Stimulated activated CD8-positive, alpha-beta memory T cell treated with anti-CD3 and anti-CD28 coated beads, Interleukin-12 subunit alpha, Interleukin-12 subunit beta, amount 100 ng/mL, for 24 hours (primary cell): ENCODE measurements around the gene IQGAP2.

ENCODE experiments used
- DNase-seq: peaks from one replicate; pipeline ENCODE4 v3.0.0-alpha.2; 2020; ENCODE audit errors: extremely low read depth

Gene IQGAP2

GRCh38 chr5:76451031-76451701, 48.1 kb downstream of the IQGAP2 start:
- no peak for DNase-seq

GRCh38 chr5:76455531-76456133, 52.5 kb downstream of the IQGAP2 start:
- no peak for DNase-seq

DNA sequence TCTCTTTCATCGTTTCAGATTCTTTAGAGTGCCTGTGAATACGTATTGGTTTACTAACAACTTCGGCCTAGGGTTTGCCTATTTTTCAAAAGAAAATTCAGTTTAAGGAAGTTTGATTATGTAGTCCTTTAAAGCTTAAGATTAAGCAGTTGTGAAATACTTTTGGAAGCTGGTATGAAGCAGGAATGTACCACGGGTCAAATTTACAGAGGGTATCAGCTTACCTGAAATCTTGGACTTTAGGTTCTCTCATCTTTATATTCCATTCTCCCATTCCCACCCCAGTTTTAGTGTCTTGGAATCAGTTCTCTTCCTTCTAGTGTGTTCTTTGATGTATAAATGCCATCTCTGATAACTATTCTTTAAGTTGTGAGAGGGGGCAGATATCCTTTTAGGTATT, 53.2 kb downstream of the IQGAP2 start:
- no peak for DNase-seq

GRCh38 chr5:76457674-76458485, 54.8 kb downstream of the IQGAP2 start:
- DNase-seq, result no peak

- DNase-seq, result no peak
These were observed 55.4 kb downstream of the IQGAP2 start for GRCh38 chr5:76458486-76458830.

- DNase-seq, result no peak
These were observed 57.0 kb downstream of the IQGAP2 start for GRCh38 chr5:76460104-76460503.

DNA sequence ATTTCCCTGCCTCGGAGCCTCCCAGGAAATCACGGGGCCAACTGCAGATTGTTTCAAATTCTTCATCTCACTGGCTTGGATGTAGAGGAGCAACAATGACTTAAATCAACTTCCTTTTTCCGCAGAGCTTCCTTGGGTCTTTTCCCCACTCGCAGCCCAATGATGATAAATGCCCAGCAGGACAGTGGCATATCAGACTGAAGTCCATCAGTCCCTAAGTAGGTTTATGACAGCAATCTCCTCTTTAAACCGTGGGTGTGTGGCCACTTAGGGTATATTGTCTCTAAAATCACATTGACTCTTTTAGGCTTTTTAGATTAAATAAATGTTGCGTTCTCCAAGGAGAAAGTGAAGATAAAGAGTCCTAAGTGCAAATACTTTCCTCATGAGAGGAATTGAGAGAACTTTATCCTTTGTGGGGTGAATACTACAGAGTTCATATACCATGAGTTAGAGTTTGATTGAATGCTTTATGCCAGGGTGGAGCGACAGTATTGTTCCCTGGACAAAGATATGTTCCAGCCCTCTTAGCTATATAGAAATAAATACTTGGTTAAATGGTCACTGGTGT, 59.1 kb downstream of the IQGAP2 start:
- no peak for DNase-seq

DNA sequence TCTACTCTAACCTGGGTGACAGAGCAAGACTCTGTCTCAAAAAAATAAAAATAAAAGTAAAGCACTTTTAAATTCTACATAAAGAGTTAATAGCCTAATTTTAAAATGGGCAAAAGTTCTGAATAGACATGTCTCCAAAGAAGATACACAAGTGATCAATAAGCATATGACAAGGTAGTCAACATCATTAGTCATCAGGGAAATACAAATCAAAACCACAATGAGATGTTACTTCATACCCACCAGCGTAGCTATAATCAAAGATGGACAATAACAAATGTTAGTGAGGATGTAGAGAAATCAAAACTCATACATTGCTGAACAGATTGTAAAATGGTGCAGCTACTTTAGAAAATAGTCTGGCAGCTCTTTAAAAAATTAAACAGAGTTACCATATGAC, 64.1 kb downstream of the IQGAP2 start:
- DNase-seq, result no peak

DNA sequence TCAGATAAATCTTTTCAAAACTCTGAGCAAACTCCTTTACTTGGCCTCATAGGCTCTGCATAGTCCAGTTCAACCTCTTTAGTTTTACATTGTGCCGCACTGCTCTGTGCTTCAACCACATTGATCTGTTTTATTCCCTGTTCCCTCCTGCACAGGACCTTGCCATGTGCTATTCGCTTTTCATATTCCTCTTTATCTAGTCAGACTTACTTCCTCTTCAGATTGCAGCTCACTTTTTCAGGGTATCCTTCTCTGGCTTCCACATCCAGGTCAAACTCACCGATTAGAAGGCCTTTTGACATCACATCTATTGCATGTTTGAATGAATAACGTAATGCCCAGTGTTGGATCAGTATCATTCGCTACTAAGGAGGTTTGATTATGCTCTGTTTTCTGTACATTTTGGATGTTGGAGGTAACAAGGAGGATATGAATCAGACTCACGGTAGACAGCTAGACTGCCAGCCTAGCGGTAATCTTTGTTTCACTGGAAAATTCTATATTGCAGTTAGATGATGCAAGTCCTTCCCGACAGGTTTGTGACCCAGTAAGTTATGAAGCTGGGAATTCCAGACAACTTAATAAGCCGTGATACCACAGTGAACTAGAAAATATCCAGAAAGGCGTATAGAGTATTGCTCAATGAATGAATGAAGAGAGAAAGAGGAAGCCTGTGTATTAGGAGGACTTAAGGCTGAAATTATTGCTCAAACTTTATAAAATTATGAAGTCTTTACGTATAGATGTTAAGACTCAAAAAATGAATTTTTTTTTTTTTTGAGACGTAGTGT, 65.7 kb downstream of the IQGAP2 start:
- DNase-seq, result no peak

DNA sequence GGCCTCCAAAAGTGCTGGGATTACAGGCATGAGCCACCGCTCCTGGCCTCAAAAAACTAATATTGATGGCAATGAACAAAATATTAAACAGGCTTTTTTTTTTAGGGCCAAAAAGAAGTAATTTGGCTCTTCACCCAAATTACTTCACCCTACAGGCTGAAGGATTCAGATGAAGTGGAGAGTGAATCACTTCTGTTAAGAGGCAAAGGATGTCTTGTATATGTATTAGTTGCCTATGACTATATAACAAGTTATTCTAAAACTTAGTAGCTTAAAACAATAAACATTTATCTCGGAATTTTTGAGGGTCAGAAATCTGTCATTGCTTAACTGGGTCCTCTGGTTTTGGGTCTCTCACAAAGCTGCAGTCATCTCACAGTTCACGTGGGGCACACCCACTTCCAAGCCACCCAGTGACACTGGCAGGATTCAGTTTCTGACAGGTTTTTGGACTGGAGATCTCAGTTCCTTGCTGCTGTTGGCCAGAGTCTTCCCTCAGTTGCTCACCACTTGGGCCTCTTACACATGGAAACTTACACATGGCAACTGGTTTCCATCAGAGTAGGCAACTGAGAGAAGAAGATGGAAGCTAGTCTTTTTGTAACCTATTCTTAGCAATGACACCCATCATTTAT, 66.7 kb downstream of the IQGAP2 start:
- no peak for DNase-seq

GRCh38 chr5:76470976-76471375, 67.9 kb downstream of the IQGAP2 start:
- DNase-seq, result no peak

DNA sequence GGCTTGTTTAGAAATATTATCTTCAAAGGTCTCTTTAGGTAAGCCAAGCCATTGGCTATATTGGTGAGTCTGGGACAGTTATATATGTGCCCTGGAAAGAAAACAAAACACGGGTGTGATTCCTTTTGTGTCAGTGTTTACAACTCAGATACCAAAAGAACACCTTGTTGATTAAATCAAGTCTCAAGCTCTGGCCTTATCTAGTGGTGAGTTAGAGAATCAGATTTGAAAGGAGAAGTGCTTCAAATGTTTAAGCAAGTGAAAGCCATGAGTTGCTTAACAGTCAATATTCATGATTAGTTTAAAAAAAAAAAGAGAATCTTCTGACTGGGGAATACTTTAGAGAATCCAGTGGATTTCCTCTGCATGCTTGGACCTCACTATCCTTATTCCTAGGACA, 68.3 kb downstream of the IQGAP2 start:
- no peak for DNase-seq

DNA sequence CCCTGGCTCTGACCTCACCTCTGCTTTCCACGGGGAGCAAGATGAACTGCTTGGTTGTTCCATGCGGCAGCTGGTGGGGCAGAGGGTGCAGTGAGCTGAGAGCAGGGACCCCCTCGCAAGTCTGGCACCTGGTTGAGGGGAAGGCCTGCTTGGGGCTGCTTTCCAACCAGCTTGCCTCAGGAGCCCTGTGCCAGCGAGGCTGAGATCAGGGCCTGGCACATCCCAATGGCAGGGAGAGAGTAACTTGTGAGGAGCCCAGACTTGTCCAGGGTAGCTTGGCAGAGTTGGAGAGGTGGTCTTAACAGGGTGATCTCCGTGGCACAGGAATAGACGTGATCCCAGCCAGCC, 68.9 kb downstream of the IQGAP2 start:
- no peak for DNase-seq

- DNase-seq, result no peak
These were observed 69.4 kb downstream of the IQGAP2 start for GRCh38 chr5:76472335-76473008.

- DNase-seq, result no peak
These were observed 69.9 kb downstream of the IQGAP2 start for GRCh38 chr5:76473009-76473336.

- peak; percentile 25 for DNase-seq
These were observed 70.6 kb downstream of the IQGAP2 start for GRCh38 chr5:76473661-76474060.

DNA sequence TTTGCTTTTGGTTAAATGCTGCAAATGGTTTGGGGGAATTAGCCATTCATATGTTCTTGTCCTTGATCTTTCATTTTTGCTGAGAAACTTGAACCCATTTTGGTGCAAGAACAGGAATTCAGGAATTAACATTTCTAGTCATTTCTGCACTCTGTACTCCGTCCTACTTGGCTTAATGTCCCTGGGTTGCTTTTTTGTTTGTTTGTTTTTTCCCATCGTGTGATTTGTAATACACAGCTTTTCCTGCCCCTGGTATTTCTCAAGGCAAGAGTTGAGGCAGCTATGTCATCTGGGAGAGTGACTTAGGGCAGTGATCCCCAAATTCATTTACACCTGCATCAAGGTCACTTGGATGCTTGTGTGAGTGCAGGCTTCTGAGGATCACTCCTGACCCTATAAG, 71.3 kb downstream of the IQGAP2 start:
- no peak for DNase-seq

DNA sequence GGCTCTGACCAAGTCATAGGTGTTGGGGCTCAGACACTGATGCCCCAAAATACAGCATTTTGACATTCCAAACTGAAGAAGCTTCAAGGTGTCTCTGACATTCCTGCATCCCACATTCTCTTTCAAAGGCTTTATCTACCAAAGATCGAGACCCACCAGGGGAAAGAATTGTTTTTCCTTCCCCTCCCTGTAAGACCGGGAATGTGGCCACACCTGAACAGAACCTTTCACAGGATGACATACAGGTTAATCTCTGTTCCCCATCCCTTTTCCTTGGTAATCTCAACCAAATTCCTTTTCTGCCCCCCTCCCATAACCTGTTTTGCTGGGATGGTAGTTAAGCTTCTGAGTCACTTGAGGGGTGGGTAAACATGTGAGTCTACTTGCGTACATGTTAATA, 72.3 kb downstream of the IQGAP2 start:
- no peak for DNase-seq

GRCh38 chr5:76475936-76476335, 72.9 kb downstream of the IQGAP2 start:
- no peak for DNase-seq

DNA sequence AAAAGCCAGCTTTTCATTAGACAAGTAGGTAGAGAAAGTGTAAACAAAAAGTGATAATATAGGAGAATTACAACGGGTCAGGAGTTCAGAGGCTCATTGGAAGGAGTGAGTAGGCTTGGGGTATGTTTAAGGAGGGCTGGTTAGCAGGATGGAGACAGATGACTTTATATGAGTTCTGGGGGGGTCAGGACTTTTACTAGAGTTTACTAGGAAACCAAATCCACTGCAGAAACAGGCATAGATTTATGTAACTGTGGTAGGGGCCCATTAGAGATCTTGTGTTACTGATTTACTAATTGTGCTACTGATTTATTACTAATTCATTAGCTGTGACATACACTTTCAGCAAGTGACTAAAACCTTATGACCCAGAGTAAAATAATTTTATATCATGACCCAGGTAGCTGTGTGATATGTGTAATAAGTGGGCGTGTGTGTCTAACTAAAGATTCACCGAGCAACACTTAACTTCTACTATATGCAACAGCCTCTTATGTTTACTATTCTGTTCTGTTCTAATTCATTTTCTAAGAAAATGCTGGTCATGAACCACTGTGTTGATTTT, 73.5 kb downstream of the IQGAP2 start:
- no peak for DNase-seq

GRCh38 chr5:76477061-76477460, 74.0 kb downstream of the IQGAP2 start:
- DNase-seq, result no peak
